HUES6 (cell line): Measurements from ENCODE around the gene HMGN4.
"Not testable (repeated sequence)": the region's sequence is repeated elsewhere in the genome, so short reads cannot be mapped to it uniquely, and the experiment has no call there.

ENCODE experiments used
- H3K27ac ChIP-seq: 2 replicates; pipeline ENCODE4 v1.7.0; 2013; ENCODE audit warnings: low read depth, mild to moderate bottlenecking, low read length, inconsistent platforms
- H3K27me3 ChIP-seq: 2 replicates; pipeline ENCODE4 v1.6.1; 2013; ENCODE audit warnings: low read length; ENCODE audit not compliant: control insufficient read depth, insufficient read depth
- H3K36me3 ChIP-seq: 2 replicates; pipeline ENCODE4 v1.6.1; 2013; ENCODE audit warnings: low read length; ENCODE audit not compliant: control insufficient read depth, insufficient read depth
- H3K4me1 ChIP-seq: 2 replicates; pipeline ENCODE4 v1.6.1; 2013; ENCODE audit warnings: low read length; ENCODE audit not compliant: control insufficient read depth, insufficient read depth
- H3K4me3 ChIP-seq: 2 replicates; pipeline ENCODE4 v1.5.1; 2013; ENCODE audit warnings: low read depth, low read length
- H3K9ac ChIP-seq: one replicate; pipeline ENCODE4 v1.6.1; 2013; ENCODE audit warnings: mild to moderate bottlenecking, low read length
- H3K9me3 ChIP-seq: 2 replicates; pipeline ENCODE4 v1.6.1; 2013; ENCODE audit warnings: low read depth, low read length; ENCODE audit not compliant: control insufficient read depth, insufficient read depth

The HMGN4 gene

GRCh38 chr6:26537160-26537845, 863 bp upstream of the HMGN4 start:
- peaks cover 20% of the 10 kb centered on the region for H3K4me1 ChIP-seq
- H3K9ac ChIP-seq = peak overlapping the region; percentile 81

GRCh38 chr6:26538572-26538902, 371 bp downstream of the HMGN4 start:
- H3K36me3 ChIP-seq = peaks cover 7% of the 10 kb centered on the region; the same call in 1 of the 2 replicates
- peak overlapping the region; percentile 20; the same call in 1 of the 2 replicates for H3K27ac ChIP-seq
- H3K27me3 ChIP-seq = no peaks in the 10 kb centered on the region
- H3K4me3 ChIP-seq = peak overlapping the region; percentile 80
- H3K4me1 ChIP-seq = peaks cover 20% of the 10 kb centered on the region
- H3K9me3 ChIP-seq = no peaks in the 10 kb centered on the region
- H3K9ac ChIP-seq = peak overlapping the region; percentile 81

More at GRCh38 chr6:26537160-26537845, 863 bp upstream of the HMGN4 start:
- Histone ChIP-seq H3K9me3 (no peaks in the 10 kb centered on the region), H3K36me3 (no peaks in the 10 kb centered on the region), H3K4me3 (peak overlapping the region; percentile 80), H3K27ac (peak overlapping the region; percentile 43; the same call in 1 of the 2 replicates), H3K27me3 (no peaks in the 10 kb centered on the region)

GRCh38 chr6:26539071-26539615, 977 bp downstream of the HMGN4 start:
- Histone ChIP-seq H3K36me3 (peaks cover 8% of the 10 kb centered on the region; the same call in 1 of the 2 replicates), H3K4me1 (peaks cover 20% of the 10 kb centered on the region), H3K4me3 (peak overlapping the region; percentile 80), H3K9ac (peak overlapping the region; percentile 81), H3K27ac (0 out of 2 replicates have a peak overlapping the region, but pooled peaks have one; percentile 20), H3K27me3 (no peaks in the 10 kb centered on the region), H3K9me3 (no peaks in the 10 kb centered on the region)

GRCh38 chr6:26541579-26541978, 3.4 kb downstream of the HMGN4 start:
- H3K9ac ChIP-seq = no peak overlapping the region
- no peaks in the 10 kb centered on the region for H3K27me3 ChIP-seq
- peaks cover 9% of the 10 kb centered on the region for H3K4me1 ChIP-seq
- no peak overlapping the region for H3K27ac ChIP-seq
- H3K4me3 ChIP-seq = no peak overlapping the region
- H3K36me3 ChIP-seq = peaks cover 31% of the 10 kb centered on the region
- H3K9me3 ChIP-seq = no peaks in the 10 kb centered on the region

GRCh38 chr6:26543953-26544352, 5.8 kb downstream of the HMGN4 start:
- no peak overlapping the region for H3K9ac ChIP-seq
- no peak overlapping the region for H3K27ac ChIP-seq
- H3K9me3 ChIP-seq = no peaks in the 10 kb centered on the region
- no peak overlapping the region for H3K4me3 ChIP-seq
- no peaks in the 10 kb centered on the region for H3K27me3 ChIP-seq
- H3K4me1 ChIP-seq = peaks cover 7% of the 10 kb centered on the region
- H3K36me3 ChIP-seq = peaks cover 31% of the 10 kb centered on the region

GRCh38 chr6:26544473-26544872, 6.3 kb downstream of the HMGN4 start:
- H3K9me3 ChIP-seq = no peaks in the 10 kb centered on the region
- no peak overlapping the region for H3K9ac ChIP-seq
- H3K36me3 ChIP-seq = peaks cover 31% of the 10 kb centered on the region
- no peaks in the 10 kb centered on the region for H3K27me3 ChIP-seq
- no peak overlapping the region for H3K4me3 ChIP-seq
- H3K4me1 ChIP-seq = peaks cover 5% of the 10 kb centered on the region
- no peak overlapping the region for H3K27ac ChIP-seq

- H3K36me3 ChIP-seq = peaks cover 31% of the 10 kb centered on the region
- no peaks in the 10 kb centered on the region for H3K27me3 ChIP-seq
- no peak overlapping the region for H3K27ac ChIP-seq
Observed at GRCh38 chr6:26545627-26546026, 7.5 kb downstream of the HMGN4 start.

GRCh38 chr6:26547363-26547762, 9.2 kb downstream of the HMGN4 start:
- H3K27ac ChIP-seq, H3K4me1 ChIP-seq, H3K9me3 ChIP-seq, H3K27me3 ChIP-seq, H3K9ac ChIP-seq, H3K4me3 ChIP-seq: not testable (repeated sequence)
- peaks cover 31% of the 10 kb centered on the region for H3K36me3 ChIP-seq

More at GRCh38 chr6:26545627-26546026, 7.5 kb downstream of the HMGN4 start:
- H3K4me1 ChIP-seq = no peaks in the 10 kb centered on the region
- H3K9me3 ChIP-seq = no peaks in the 10 kb centered on the region
- no peak overlapping the region for H3K9ac ChIP-seq
- H3K4me3 ChIP-seq = no peak overlapping the region

- peak overlapping the region; percentile 61 for H3K4me3 ChIP-seq
- H3K9ac ChIP-seq = peak overlapping the region; percentile 37
- H3K9me3 ChIP-seq = no peaks in the 10 kb centered on the region
- no peaks in the 10 kb centered on the region for H3K27me3 ChIP-seq
- peaks cover 11% of the 10 kb centered on the region for H3K36me3 ChIP-seq
- 0 out of 2 replicates have a peak, but pooled peaks cover 3% of the 10 kb centered on the region for H3K4me1 ChIP-seq
- peak overlapping the region; percentile 7 for H3K27ac ChIP-seq
Observed at GRCh38 chr6:26550250-26550993, 12.3 kb downstream of the HMGN4 start.

GRCh38 chr6:26552205-26552604, 14.0 kb downstream of the HMGN4 start:
- Histone ChIP-seq H3K9ac (no peak overlapping the region), H3K4me1 (0 out of 2 replicates have a peak, but pooled peaks cover 6% of the 10 kb centered on the region), H3K36me3 (no peaks in the 10 kb centered on the region), H3K4me3 (no peak overlapping the region; the same call in 1 of the 2 replicates), H3K27ac (no peak overlapping the region), H3K9me3 (no peaks in the 10 kb centered on the region), H3K27me3 (no peaks in the 10 kb centered on the region)
